ENCODE data around the gene ZNF587.
"Not testable (repeated sequence)": the region's sequence is repeated elsewhere in the genome, so short reads cannot be mapped to it uniquely, and the experiment has no call there.

The ZNF587 gene

GRCh38 chr19:57887195-57887941 lies 37.7 kb downstream of the ZNF587 start:
- DNase-seq: no peak
- no peak for ATAC-seq

- ATAC-seq (no peak), DNase-seq (no peak)
Measured at GRCh38 chr19:57888107-57888559, 38.5 kb downstream of the ZNF587 start.

DNA sequence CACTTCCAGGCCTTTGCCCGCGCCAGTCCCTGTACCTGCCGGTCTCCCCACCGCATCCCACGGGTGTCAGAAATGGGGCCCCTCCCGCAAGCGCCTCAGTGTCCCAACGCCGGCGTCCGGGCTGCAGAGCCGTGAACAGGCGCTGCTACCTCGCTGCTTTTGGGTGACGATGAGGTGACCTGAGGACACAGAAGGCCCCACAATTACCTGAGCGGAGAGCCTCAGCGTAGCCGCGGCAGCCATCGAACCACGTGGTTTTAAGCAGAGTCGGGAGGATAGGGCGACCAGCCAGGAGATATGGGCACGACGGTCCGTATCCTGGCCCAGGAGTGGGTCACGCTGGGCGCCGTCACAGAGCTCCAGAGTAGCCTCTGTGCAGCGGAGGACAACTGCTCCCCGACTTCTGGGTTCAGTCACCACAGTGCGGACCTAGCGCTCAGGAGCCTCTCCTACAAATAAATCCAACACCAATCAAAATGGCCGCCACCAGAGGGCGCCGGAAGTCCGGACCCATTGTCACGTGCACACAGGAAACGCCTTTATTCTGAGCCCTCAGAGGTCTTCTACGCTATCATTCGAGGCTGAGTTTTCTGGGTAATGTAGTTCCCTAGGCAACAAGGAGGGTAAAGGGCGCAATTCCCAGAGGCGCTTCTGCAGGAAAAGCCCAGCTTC lies 39.0 kb downstream of the ZNF587 start, which contains the start of gene ZNF814:
ZNF814 (minus strand) TSS at position 478 of the 672 bp plus-strand sequence; CDS start at position 243, 235 bp downstream.
- DNase-seq: peak; percentile 82
- ATAC-seq: peak; percentile 94

DNA sequence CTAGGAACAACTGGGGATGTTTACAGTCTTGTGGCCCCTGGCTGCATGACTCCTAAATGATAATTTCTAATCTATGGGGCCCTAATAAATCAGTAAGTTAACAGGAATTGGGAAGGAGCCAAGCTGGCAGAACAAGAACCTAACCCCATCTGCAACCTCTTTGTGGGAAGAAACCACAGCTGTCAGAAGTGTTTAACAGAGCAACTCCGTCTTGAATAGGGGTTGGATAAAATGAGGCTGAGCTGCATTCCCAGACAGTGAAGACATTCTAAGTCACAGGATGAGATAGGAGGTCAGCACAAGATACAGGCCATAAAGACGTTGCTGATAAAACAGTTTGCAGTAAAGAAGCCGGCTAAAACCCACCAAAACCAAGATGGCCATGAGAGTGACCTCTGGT lies 41.0 kb downstream of the ZNF587 start:
- not testable (repeated sequence) for DNase-seq

DNA sequence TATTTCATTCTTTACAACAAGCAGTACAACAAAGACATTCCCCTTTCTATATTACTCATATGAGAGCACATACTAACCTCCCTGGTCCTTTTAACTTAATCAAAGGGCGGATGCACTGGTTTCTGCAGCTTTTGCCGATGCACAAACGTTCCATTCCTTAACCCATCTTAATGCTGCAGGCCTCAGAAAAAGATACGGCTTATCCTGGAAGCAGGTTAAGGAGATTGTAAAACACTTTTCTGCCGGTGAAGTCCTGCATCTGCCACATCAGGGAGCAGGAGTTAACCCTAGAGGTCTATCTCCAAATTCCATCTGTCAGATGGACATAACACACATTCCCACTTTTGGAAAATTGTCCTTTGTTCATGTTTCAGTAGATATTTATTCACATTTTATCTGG lies 50.7 kb downstream of the ZNF587 start:
- ATAC-seq: no peak
- no peak for DNase-seq

More for the DNA sequence above, 41.0 kb downstream of the ZNF587 start:
- ATAC-seq: not testable (repeated sequence)

DNA sequence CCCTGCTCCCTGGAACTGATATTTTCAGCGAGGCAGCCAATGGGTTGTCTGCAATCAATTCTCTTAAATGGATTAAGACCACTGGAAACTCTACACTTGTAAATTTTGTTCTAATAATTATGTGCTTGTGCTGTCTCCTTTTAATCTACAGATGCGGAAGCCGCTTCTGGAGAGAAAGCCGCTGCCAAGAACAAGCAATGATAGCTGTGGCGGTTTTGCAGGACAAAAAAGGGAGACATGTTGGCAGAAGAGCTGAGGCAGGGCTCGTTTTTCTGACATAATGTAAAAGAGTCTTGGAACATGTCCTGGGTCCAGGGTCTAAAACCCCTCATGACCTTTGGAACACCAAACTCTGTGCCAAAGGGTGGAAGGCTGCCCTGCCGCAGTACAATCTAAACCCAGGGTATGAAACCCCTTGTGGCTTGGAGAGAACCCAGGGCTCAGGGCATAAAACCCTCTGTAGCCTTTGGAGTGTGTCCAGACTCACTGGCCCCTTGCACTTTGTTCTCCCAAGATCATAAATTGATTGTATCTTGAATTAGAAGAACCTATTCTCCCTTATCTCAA lies 54.0 kb downstream of the ZNF587 start:
- no peak for DNase-seq
- no peak for ATAC-seq

- no peak for ATAC-seq
Measured at GRCh38 chr19:57905258-57905657, 55.6 kb downstream of the ZNF587 start.

GRCh38 chr19:57907394-57907793 lies 57.7 kb downstream of the ZNF587 start:
- DNase-seq (no peak), ATAC-seq (no peak)

More at GRCh38 chr19:57905258-57905657, 55.6 kb downstream of the ZNF587 start:
- no peak for DNase-seq

GRCh38 chr19:57914531-57914930 lies 64.9 kb downstream of the ZNF587 start:
- DNase-seq: no peak

More at GRCh38 chr19:57914531-57914930, 64.9 kb downstream of the ZNF587 start:
- ATAC-seq: no peak

Measured in stimulated activated naive CD8-positive, alpha-beta T cell treated with anti-CD3 and anti-CD28 coated beads, Interleukin-15, Interleukin-2, amounts not matched to agents 100 U/mL and 50 U/mL, for 24 hours (primary cell).